BLaER1 treated with 17β-estradiol and CSF1 and Interleukin-3, amounts not matched to agents 10 nM and 100 nM (cell line): Measurements from ENCODE around the gene NOVA1.

ENCODE experiments used
- H3K27ac ChIP-seq, 11 experiments: shearing (Covaris generic); formaldehyde crosslinking; 2 replicates each; pipeline ENCODE4 v1.8.1; 2022
- H3K27me3 ChIP-seq, 11 experiments: shearing (Covaris generic); formaldehyde crosslinking; 2 replicates each; pipeline ENCODE4 v1.8.1; 2022
- H3K36me3 ChIP-seq, 11 experiments: shearing (Covaris generic); formaldehyde crosslinking; 2 replicates each; pipeline ENCODE4 v1.8.1; 2022
- H3K4me1 ChIP-seq, 10 experiments: shearing (Covaris generic); formaldehyde crosslinking; 2 replicates each; pipeline ENCODE4 v1.8.1; 2022
- H3K4me2 ChIP-seq, 11 experiments: shearing (Covaris generic); formaldehyde crosslinking; 2 replicates each; pipeline ENCODE4 v1.8.1; 2022
- H3K4me3 ChIP-seq, 10 experiments: shearing (Covaris generic); formaldehyde crosslinking; 2 replicates each; pipeline ENCODE4 v1.8.1; 2022
- H3K9ac ChIP-seq, 11 experiments: shearing (Covaris generic); formaldehyde crosslinking; 2 replicates each; pipeline ENCODE4 v1.8.1; 2022
- H3K9me3 ChIP-seq, 11 experiments: shearing (Covaris generic); formaldehyde crosslinking; replicated peaks in 1 of 11; 2 replicates each; pipeline ENCODE4 v1.8.1; 2022
- H4K20me1 ChIP-seq, 11 experiments: shearing (Covaris generic); formaldehyde crosslinking; 2 replicates each; pipeline ENCODE4 v1.8.1; 2022
- Cebpa-rat ChIP-seq, 11 experiments: shearing (Covaris generic); IDR thresholded peaks; 2 replicates each; pipeline ENCODE4 v1.8.1; 2022

Gene NOVA1

GRCh38 chr14:26606729-26607312 is 9.0 kb upstream of the NOVA1 start:
- H3K4me3 ChIP-seq: no peak overlapping the region
- no peaks in the 10 kb centered on the region for H3K9me3 ChIP-seq
- H3K4me2 ChIP-seq: no peak overlapping the region
- no peaks in the 10 kb centered on the region for H3K36me3 ChIP-seq
- H3K27ac ChIP-seq: no peak overlapping the region
- no peak overlapping the region for H3K9ac ChIP-seq
- H3K4me1 ChIP-seq: no peaks in the 10 kb centered on the region
- TF ChIP-seq Cebpa-rat (IDR thresholded peaks at IDR 0.05): no peak
- H4K20me1 ChIP-seq: no peaks in the 10 kb centered on the region
- no peaks in the 10 kb centered on the region for H3K27me3 ChIP-seq

- Histone ChIP-seq H3K27me3 (no peaks in the 10 kb centered on the region), H3K4me3 (no peak overlapping the region), H3K9me3 (no peaks in the 10 kb centered on the region), H3K36me3 (no peaks in the 10 kb centered on the region), H3K9ac (no peak overlapping the region), H3K4me1 (no peaks in the 10 kb centered on the region), H4K20me1 (no peaks in the 10 kb centered on the region), H3K4me2 (no peak overlapping the region), H3K27ac (no peak overlapping the region)
- TF ChIP-seq Cebpa-rat (IDR thresholded peaks at IDR 0.05): no peak
Measured at GRCh38 chr14:26605602-26606001, 7.8 kb upstream of the NOVA1 start.

GRCh38 chr14:26602902-26603301 is 5.1 kb upstream of the NOVA1 start:
- Histone ChIP-seq H4K20me1 (no peaks in the 10 kb centered on the region), H3K27me3 (no peaks in the 10 kb centered on the region), H3K4me3 (no peak overlapping the region), H3K9ac (no peak overlapping the region), H3K9me3 (peaks cover 0 to 9% (median 0%) of the 10 kb centered on the region in 11 experiments; a peak in 7 of 22 replicates), H3K4me1 (no peaks in the 10 kb centered on the region), H3K36me3 (no peaks in the 10 kb centered on the region), H3K27ac (no peak overlapping the region), H3K4me2 (no peak overlapping the region)
- no peak for TF ChIP-seq Cebpa-rat (IDR thresholded peaks at IDR 0.05)

GRCh38 chr14:26601856-26602255 is 4.0 kb upstream of the NOVA1 start:
- Histone ChIP-seq H3K27me3 (no peaks in the 10 kb centered on the region), H3K36me3 (no peaks in the 10 kb centered on the region), H3K4me2 (no peak overlapping the region), H3K4me1 (no peaks in the 10 kb centered on the region), H3K4me3 (no peak overlapping the region), H3K9ac (no peak overlapping the region), H4K20me1 (no peaks in the 10 kb centered on the region), H3K27ac (no peak overlapping the region), H3K9me3 (peaks cover 5 to 17% (median 8%) of the 10 kb centered on the region in 11 experiments; a peak in 18 of 22 replicates)
- TF ChIP-seq Cebpa-rat (IDR thresholded peaks at IDR 0.05): no peak

- no peaks in the 10 kb centered on the region for H3K4me1 ChIP-seq
- peaks cover 5 to 22% (median 8%) of the 10 kb centered on the region in 11 experiments; a peak in 18 of 22 replicates for H3K9me3 ChIP-seq
- TF ChIP-seq Cebpa-rat (IDR thresholded peaks at IDR 0.05): no peak
- no peaks in the 10 kb centered on the region for H3K36me3 ChIP-seq
- no peak overlapping the region for H3K9ac ChIP-seq
- no peaks in the 10 kb centered on the region for H4K20me1 ChIP-seq
- H3K27me3 ChIP-seq: no peaks in the 10 kb centered on the region
- H3K4me2 ChIP-seq: no peak overlapping the region
- no peak overlapping the region for H3K4me3 ChIP-seq
- H3K27ac ChIP-seq: no peak overlapping the region
Measured at GRCh38 chr14:26599291-26599690, 1.5 kb upstream of the NOVA1 start.

- Histone ChIP-seq H3K27me3 (no peaks in the 10 kb centered on the region), H4K20me1 (no peaks in the 10 kb centered on the region)
Measured at GRCh38 chr14:26598672-26599131, 869 bp upstream of the NOVA1 start.

GRCh38 chr14:26598081-26598671 is 343 bp upstream of the NOVA1 start:
- Histone ChIP-seq H3K4me1 (no peaks in the 10 kb centered on the region), H3K27ac (no peak overlapping the region), H3K27me3 (no peaks in the 10 kb centered on the region), H3K4me3 (no peak overlapping the region), H3K36me3 (no peaks in the 10 kb centered on the region), H3K4me2 (no peak overlapping the region), H4K20me1 (no peaks in the 10 kb centered on the region), H3K9ac (no peak overlapping the region), H3K9me3 (peaks cover 5 to 22% (median 8%) of the 10 kb centered on the region in 11 experiments; a peak in 18 of 22 replicates)
- no peak for TF ChIP-seq Cebpa-rat (IDR thresholded peaks at IDR 0.05)

More at GRCh38 chr14:26598672-26599131, 869 bp upstream of the NOVA1 start:
- H3K9ac ChIP-seq: no peak overlapping the region
- H3K36me3 ChIP-seq: no peaks in the 10 kb centered on the region
- no peak for TF ChIP-seq Cebpa-rat (IDR thresholded peaks at IDR 0.05)
- H3K27ac ChIP-seq: no peak overlapping the region
- H3K4me1 ChIP-seq: no peaks in the 10 kb centered on the region
- no peak overlapping the region for H3K4me2 ChIP-seq
- H3K9me3 ChIP-seq: peaks cover 5 to 22% (median 8%) of the 10 kb centered on the region in 11 experiments; a peak in 18 of 22 replicates
- H3K4me3 ChIP-seq: no peak overlapping the region

GRCh38 chr14:26597071-26597588 is 703 bp downstream of the NOVA1 start:
- Histone ChIP-seq H3K4me1 (no peaks in the 10 kb centered on the region), H3K9me3 (peaks cover 5 to 22% (median 8%) of the 10 kb centered on the region in 11 experiments; a peak in 18 of 22 replicates), H3K27ac (no peak overlapping the region), H4K20me1 (no peaks in the 10 kb centered on the region), H3K4me3 (no peak overlapping the region), H3K9ac (no peak overlapping the region), H3K36me3 (no peaks in the 10 kb centered on the region), H3K4me2 (no peak overlapping the region), H3K27me3 (no peaks in the 10 kb centered on the region)
- TF ChIP-seq Cebpa-rat (IDR thresholded peaks at IDR 0.05): no peak

- Histone ChIP-seq H3K4me3 (no peak overlapping the region), H3K9ac (no peak overlapping the region), H3K9me3 (peaks cover 5 to 22% (median 8%) of the 10 kb centered on the region in 11 experiments; a peak in 18 of 22 replicates), H3K4me2 (no peak overlapping the region), H4K20me1 (no peaks in the 10 kb centered on the region), H3K27me3 (no peaks in the 10 kb centered on the region), H3K27ac (no peak overlapping the region), H3K4me1 (no peaks in the 10 kb centered on the region), H3K36me3 (no peaks in the 10 kb centered on the region)
- TF ChIP-seq Cebpa-rat (IDR thresholded peaks at IDR 0.05): no peak
Measured at GRCh38 chr14:26596543-26597061, 1.2 kb downstream of the NOVA1 start.
